ENCODE results near the gene GPHN.
"Not testable (repeated sequence)": the region's sequence is repeated elsewhere in the genome, so short reads cannot be mapped to it uniquely, and the experiment has no call there.

GPHN gene

GRCh38 chr14:66495218-66496098 is 12.5 kb upstream of the GPHN start:
- Histone ChIP-seq H3K9ac (ENCODE audit: insufficient read length) (peak overlapping the region; percentile 19), H3K4me3 (peak overlapping the region; percentile 63), H3K36me3 (ENCODE audit: insufficient read depth, low read length) (no peaks in the 10 kb centered on the region), H3K9me3 (ENCODE audit: low read depth, low read length) (no peaks in the 10 kb centered on the region), H3K27ac (peak overlapping the region; percentile 40; the same call in 1 of the 2 replicates)
- DNase-seq (ENCODE audit: low read depth, low spot score), result peak; percentile 71
- no peak for TF ChIP-seq FOXP2 (optimal IDR thresholded peaks at IDR 0.05; ENCODE audit: control extremely low read depth, extremely low read length, insufficient read depth)

DNA sequence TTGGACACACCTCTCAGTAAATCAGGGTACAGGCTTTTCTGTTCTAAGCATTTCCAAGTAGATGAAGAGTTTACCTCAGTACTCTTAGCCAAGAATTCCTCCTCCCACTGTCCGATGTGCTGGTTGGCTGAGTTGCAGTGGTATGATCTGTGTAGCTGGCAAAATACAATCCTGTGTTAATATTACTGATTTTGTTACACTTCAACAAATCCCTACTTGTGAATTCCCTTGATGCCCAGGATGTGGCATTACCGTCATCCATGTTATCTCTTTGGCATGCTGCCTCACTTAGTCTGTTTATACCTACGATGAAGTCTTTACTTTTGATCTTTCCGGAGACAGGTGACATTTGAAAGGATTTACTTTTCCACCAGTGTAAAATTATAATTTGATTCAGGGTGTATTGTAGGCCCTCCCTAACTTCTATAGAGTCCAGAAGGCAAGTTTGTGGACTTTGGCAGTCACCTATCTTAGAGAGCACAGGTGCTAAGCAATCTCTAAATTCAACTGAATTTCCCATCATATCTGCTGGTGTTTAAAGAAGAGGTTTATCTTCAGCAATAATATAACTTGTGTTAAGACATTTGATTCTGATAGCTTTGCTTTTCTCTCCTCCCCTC is 11.6 kb upstream of the GPHN start:
- Histone ChIP-seq H3K27ac (peak overlapping the region; percentile 40; the same call in 1 of the 2 replicates), H3K4me3 (peak overlapping the region; percentile 63), H3K9me3 (ENCODE audit: low read depth, low read length) (no peaks in the 10 kb centered on the region), H3K9ac (ENCODE audit: insufficient read length) (peak overlapping the region; percentile 20), H3K36me3 (ENCODE audit: insufficient read depth, low read length) (no peaks in the 10 kb centered on the region)
- no peak for DNase-seq (ENCODE audit: low read depth, low spot score)
- TF ChIP-seq FOXP2 (optimal IDR thresholded peaks at IDR 0.05; ENCODE audit: control extremely low read depth, extremely low read length, insufficient read depth), result no peak
- TF ChIP-seq POLR2AphosphoS5 (IDR thresholded peaks at IDR 0.05; ENCODE audit: borderline replicate concordance, low read depth, low read length), result no peak
- no peak for TF ChIP-seq EZH2 (IDR thresholded peaks at IDR 0.05)

GRCh38 chr14:66496911-66497310 is 11.0 kb upstream of the GPHN start:
- Histone ChIP-seq H3K4me3 (no peak overlapping the region), H3K27ac (peak overlapping the region; percentile 39; the same call in 1 of the 2 replicates), H3K36me3 (ENCODE audit: insufficient read depth, low read length) (no peaks in the 10 kb centered on the region), H3K9me3 (ENCODE audit: low read depth, low read length) (no peaks in the 10 kb centered on the region), H3K9ac (ENCODE audit: insufficient read length) (peak overlapping the region; percentile 20)
- DNase-seq (ENCODE audit: low read depth, low spot score), result no peak
- no peak for TF ChIP-seq FOXP2 (optimal IDR thresholded peaks at IDR 0.05; ENCODE audit: control extremely low read depth, extremely low read length, insufficient read depth)

DNA sequence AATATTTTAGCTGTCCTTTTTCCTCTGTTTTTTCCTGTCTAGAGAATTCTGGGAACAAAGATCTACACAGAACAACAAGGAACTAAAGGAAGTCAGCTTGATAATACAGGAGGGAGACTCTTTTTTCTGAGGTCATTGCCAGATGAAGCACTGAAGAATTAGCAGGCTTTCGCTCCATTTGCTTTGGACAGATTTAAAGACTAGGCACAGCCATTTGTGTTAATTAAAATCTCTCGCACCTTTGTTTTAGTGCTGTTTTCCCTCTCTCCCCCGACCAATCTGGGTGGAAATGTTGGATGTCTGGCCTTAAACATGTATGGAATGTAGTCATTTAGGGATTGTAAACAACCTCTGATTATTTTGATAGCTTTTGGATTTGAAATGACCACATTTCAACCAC is 9.6 kb upstream of the GPHN start:
- no peak overlapping the region for H3K9ac ChIP-seq (ENCODE audit: insufficient read length)
- H3K27ac ChIP-seq, result no peak overlapping the region
- no peaks in the 10 kb centered on the region for H3K36me3 ChIP-seq (ENCODE audit: insufficient read depth, low read length)
- H3K4me3 ChIP-seq, result no peak overlapping the region
- DNase-seq (ENCODE audit: low read depth, low spot score), result no peak
- no peak for TF ChIP-seq FOXP2 (optimal IDR thresholded peaks at IDR 0.05; ENCODE audit: control extremely low read depth, extremely low read length, insufficient read depth)
- no peak for TF ChIP-seq POLR2AphosphoS5 (IDR thresholded peaks at IDR 0.05; ENCODE audit: borderline replicate concordance, low read depth, low read length)
- TF ChIP-seq EZH2 (IDR thresholded peaks at IDR 0.05), result no peak
- no peaks in the 10 kb centered on the region for H3K9me3 ChIP-seq (ENCODE audit: low read depth, low read length)

DNA sequence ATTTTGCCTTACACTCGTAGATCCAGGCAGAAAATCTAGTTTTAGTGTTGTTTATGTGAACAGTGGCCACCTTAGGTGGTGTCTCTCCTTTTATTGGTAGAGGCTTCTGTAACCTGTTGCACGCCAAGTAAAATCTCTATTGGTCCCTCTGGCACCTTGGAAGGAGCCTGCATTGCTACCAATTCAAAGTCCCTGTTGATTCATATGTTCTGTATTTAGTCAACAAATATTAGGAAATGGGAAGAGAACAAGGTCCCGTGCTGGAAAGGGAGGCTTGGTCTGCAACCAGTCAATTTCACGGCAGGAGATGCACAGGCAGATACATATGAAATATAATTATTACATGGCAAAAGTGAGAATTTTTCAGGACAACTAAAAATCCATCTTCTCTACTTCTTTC is 6.4 kb upstream of the GPHN start:
- TF ChIP-seq EZH2 (IDR thresholded peaks at IDR 0.05) (no peak), POLR2AphosphoS5 (IDR thresholded peaks at IDR 0.05; ENCODE audit: borderline replicate concordance, low read depth, low read length) (no peak), FOXP2 (optimal IDR thresholded peaks at IDR 0.05; ENCODE audit: control extremely low read depth, extremely low read length, insufficient read depth) (no peak)
- no peak overlapping the region for H3K9ac ChIP-seq (ENCODE audit: insufficient read length)
- no peak overlapping the region for H3K4me3 ChIP-seq
- no peak overlapping the region for H3K27ac ChIP-seq
- no peak for DNase-seq (ENCODE audit: low read depth, low spot score)
- H3K36me3 ChIP-seq (ENCODE audit: insufficient read depth, low read length), result no peaks in the 10 kb centered on the region
- H3K9me3 ChIP-seq (ENCODE audit: low read depth, low read length), result no peaks in the 10 kb centered on the region

GRCh38 chr14:66502836-66503235 is 5.1 kb upstream of the GPHN start:
- H3K9ac ChIP-seq (ENCODE audit: insufficient read length); H3K4me3 ChIP-seq; H3K9me3 ChIP-seq (ENCODE audit: low read depth, low read length); DNase-seq (ENCODE audit: low read depth, low spot score); H3K27ac ChIP-seq; H3K36me3 ChIP-seq (ENCODE audit: insufficient read depth, low read length): not testable (repeated sequence)

DNA sequence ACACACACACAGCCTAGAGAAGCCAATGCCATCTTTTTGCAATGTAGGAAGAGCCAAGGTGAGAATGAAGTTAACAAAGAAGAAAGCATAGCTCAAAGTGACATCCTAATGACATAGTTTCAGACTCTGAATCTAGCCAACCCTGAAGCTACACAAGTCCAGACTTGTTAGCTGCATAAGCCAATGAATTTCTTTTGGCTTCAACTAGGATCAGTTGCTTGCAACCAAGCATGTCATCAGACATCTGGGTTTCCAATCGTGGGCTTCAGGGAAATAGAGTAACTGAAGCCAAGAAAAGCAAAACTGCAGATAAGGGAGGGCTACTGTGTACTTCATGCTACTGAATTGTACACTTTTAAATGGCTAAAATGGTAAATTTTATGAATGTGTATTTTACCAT is 4.4 kb upstream of the GPHN start:
- H3K9me3 ChIP-seq (ENCODE audit: low read depth, low read length), result no peaks in the 10 kb centered on the region
- TF ChIP-seq EZH2 (IDR thresholded peaks at IDR 0.05), result no peak
- no peak for TF ChIP-seq POLR2AphosphoS5 (IDR thresholded peaks at IDR 0.05; ENCODE audit: borderline replicate concordance, low read depth, low read length)
- TF ChIP-seq FOXP2 (optimal IDR thresholded peaks at IDR 0.05; ENCODE audit: control extremely low read depth, extremely low read length, insufficient read depth), result no peak
- no peak overlapping the region for H3K9ac ChIP-seq (ENCODE audit: insufficient read length)
- H3K36me3 ChIP-seq (ENCODE audit: insufficient read depth, low read length), result no peaks in the 10 kb centered on the region
- no peak for DNase-seq (ENCODE audit: low read depth, low spot score)
- H3K27ac ChIP-seq, result no peak overlapping the region
- no peak overlapping the region for H3K4me3 ChIP-seq

GRCh38 chr14:66507181-66507721 is 696 bp upstream of the GPHN start:
- Histone ChIP-seq H3K4me3 (peak overlapping the region; percentile 95), H3K9me3 (ENCODE audit: low read depth, low read length) (no peaks in the 10 kb centered on the region), H3K9ac (ENCODE audit: insufficient read length) (peak overlapping the region; percentile 87), H3K36me3 (ENCODE audit: insufficient read depth, low read length) (no peaks in the 10 kb centered on the region), H3K27ac (peak overlapping the region; percentile 66; the same call in 1 of the 2 replicates)
- no peak for TF ChIP-seq EZH2 (IDR thresholded peaks at IDR 0.05)
- no peak for DNase-seq (ENCODE audit: low read depth, low spot score)

GRCh38 chr14:66508547-66508845 is 549 bp downstream of the GPHN start:
- no peak for DNase-seq (ENCODE audit: low read depth, low spot score)
- TF ChIP-seq POLR2AphosphoS5 (IDR thresholded peaks at IDR 0.05; ENCODE audit: borderline replicate concordance, low read depth, low read length) (no peak), FOXP2 (optimal IDR thresholded peaks at IDR 0.05; ENCODE audit: control extremely low read depth, extremely low read length, insufficient read depth) (no peak), EZH2 (IDR thresholded peaks at IDR 0.05) (no peak)
- peak overlapping the region; percentile 62; the same call in 1 of the 2 replicates for H3K27ac ChIP-seq
- no peaks in the 10 kb centered on the region for H3K36me3 ChIP-seq (ENCODE audit: insufficient read depth, low read length)
- peak overlapping the region; percentile 95 for H3K4me3 ChIP-seq
- H3K9ac ChIP-seq (ENCODE audit: insufficient read length), result peak overlapping the region; percentile 72
- no peaks in the 10 kb centered on the region for H3K9me3 ChIP-seq (ENCODE audit: low read depth, low read length)
